SK-MEL-5 (cell line): ENCODE data around the gene FAIM. TPM values are rescaled to one million over a fixed set of nuclear protein-coding genes. Genes with fewer than 3 reads are reported as not detected.
"Not testable (repeated sequence)": the region's sequence is repeated elsewhere in the genome, so short reads cannot be mapped to it uniquely, and the experiment has no call there.

Experiments
- DNase-seq: peaks from one replicate; pipeline ENCODE4 v3.0.0-alpha.2; 2016; ENCODE audit warnings: low read depth, low spot score
- in situ Hi-C: cut with HindIII; loops from 2 replicates; pipeline ENCODE4 v1.10.0; 2016; ENCODE audit warnings: low sequenced_read_pairs, high pct_unique_total_duplicates, low pct_unique_long_range_greater_than_20kb
- polyA plus RNA-seq, 2 experiments: library from polyadenylated mRNA; depleted of rRNA; stranded (reverse); fragments of >200 nt; gene quantifications; 2 replicates each; pipeline ENCODE4 v1.2.3, GENCODE V29; 2015
- total RNA-seq: library from RNA; depleted of rRNA; stranded (reverse); fragments of >200 nt; shearing (Covaris generic); gene quantifications from 2 replicates; pipeline ENCODE4 v1.2.3, GENCODE V29; 2014; rRNA removed

FAIM gene, protein sequence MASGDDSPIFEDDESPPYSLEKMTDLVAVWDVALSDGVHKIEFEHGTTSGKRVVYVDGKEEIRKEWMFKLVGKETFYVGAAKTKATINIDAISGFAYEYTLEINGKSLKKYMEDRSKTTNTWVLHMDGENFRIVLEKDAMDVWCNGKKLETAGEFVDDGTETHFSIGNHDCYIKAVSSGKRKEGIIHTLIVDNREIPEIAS
- total RNA-seq, result 9.0 and 11.8 TPM in 2 replicates
- polyA plus RNA-seq (2015; cell fraction: cytosol; rRNA removed), result 6.0 and 8.5 TPM in 2 replicates
- 3.3 and 3.5 TPM in 2 replicates for polyA plus RNA-seq (2015; cell fraction: nucleus; rRNA removed)

GRCh38 chr3:138608322-138609135, at the start of gene FAIM:
TSS of gene FAIM (plus strand) at chr3:138608771. CDS start at chr3:138619727, 10,956 bp downstream.
- DNase-seq, result peak; percentile 43
- in situ Hi-C loops, result no loop called here

DNA sequence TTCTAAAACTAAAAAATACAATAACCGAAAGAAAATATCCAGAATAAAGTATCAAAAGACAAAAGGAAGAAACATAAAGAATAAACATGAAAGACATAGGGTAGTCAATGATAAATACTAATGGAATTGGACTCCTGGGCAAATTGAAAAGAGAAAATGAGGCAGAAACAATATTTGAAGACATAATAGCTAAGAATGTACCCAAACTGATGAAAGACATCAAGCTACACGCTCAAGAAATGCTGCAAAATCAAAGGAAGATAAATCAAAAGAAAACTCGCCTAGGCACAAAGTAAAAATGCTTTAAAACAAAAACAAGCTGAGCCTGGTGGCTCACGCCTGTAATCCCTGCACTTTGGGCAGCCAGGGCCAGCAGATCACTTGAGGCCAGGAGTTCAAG, 49.4 kb upstream of the FAIM start:
- DNase-seq, result no peak
- in situ Hi-C loops, result no loop called here

DNA sequence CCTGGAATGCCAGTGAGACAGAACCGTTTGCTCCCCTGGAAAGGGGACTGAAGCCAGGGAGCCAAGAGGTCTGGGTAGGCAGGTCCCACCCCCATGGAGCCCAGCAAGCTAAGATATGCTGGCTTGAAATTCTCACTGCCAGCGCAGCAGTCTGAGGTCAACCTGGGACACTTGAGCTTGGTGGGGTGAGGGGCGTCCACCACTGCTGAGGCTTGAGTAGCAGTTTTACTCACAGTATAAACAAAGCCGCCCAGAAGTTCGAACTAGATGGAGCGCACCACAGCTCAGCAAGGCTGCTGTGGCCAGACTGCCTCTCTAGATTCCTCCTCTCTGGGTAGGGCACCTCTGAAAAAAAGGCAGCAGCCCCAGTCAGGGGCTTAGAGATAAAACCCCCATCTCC, 48.1 kb upstream of the FAIM start:
- in situ Hi-C loops, result no loop called here

GRCh38 chr3:138562902-138563301, 45.7 kb upstream of the FAIM start:
- in situ Hi-C loops, DNase-seq: not testable (repeated sequence)

More for the DNA sequence above, 48.1 kb upstream of the FAIM start:
- DNase-seq, result no peak

DNA sequence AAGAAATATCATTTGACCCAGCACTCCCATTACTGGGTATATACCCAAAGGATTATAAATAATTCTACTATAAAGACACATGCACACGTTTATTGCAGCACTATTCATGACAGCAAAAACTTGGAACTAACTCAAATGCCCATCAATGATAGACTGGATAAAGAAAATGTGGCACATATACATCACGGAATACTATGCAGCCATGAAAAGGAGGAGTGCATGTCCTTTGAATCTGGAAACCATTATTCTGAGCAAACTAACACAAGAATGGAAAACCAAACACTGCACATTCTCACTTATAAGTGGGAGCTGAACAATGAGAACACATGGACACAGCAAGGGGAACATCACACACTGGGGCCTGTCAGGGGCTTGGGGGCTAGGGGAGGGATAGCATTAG, 42.3 kb upstream of the FAIM start:
- DNase-seq, in situ Hi-C loops: not testable (repeated sequence)

- DNase-seq, result peak; percentile 31
- in situ Hi-C loops, result no loop called here
Measured at GRCh38 chr3:138567403-138567802, 41.2 kb upstream of the FAIM start.

GRCh38 chr3:138569090-138569489, 39.5 kb upstream of the FAIM start:
- DNase-seq, result no peak
- in situ Hi-C loops, result no loop called here

- in situ Hi-C loops, DNase-seq: not testable (repeated sequence)
Measured at GRCh38 chr3:138569624-138570023, 38.9 kb upstream of the FAIM start.

DNA sequence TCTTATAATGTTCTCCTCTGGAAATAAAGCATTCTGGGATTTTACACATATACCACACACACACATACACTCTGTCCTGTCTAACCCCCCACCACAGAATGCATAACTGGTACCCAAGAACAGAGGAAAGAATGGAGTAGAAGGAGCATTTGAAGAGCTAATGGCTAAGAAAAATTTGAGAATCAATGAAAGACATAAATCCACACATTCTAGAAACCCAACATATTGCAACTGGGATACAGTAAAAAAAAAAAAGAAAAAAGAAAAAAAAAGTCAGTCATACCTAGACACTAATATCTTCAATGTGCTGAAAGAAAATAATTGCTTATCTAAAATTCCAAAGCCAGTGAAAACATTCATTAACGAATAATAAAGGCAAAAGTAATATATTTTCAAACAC, 35.4 kb upstream of the FAIM start:
- in situ Hi-C loops, result no loop called here

GRCh38 chr3:138578141-138578540, 30.4 kb upstream of the FAIM start:
- in situ Hi-C loops, result no loop called here

More for the DNA sequence above, 35.4 kb upstream of the FAIM start:
- no peak for DNase-seq

GRCh38 chr3:138578961-138579574, 29.5 kb upstream of the FAIM start:
- no peak for DNase-seq
- in situ Hi-C loops, result no loop called here

More at GRCh38 chr3:138578141-138578540, 30.4 kb upstream of the FAIM start:
- no peak for DNase-seq

GRCh38 chr3:138587374-138587773, 21.2 kb upstream of the FAIM start:
- no peak for DNase-seq
- in situ Hi-C loops, result no loop called here

DNA sequence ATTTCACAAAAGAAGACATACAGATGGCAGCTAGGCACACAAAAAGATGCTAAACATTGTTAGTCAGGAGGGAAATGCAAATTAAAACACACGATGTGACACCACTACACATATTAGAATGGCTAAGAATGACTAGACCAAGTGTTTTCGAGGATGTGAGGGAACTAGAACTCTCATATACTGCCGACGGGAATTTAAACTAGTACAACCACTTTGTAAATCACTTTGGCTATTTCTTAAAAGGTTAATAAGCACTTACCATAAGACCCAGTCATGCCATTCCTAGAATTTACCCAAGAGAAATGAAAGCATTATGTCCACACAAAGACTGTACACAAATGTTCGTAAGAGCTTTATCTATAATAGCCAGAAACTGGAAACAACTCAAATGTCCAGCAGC, 20.1 kb upstream of the FAIM start:
- no peak for DNase-seq
- in situ Hi-C loops, result no loop called here

DNA sequence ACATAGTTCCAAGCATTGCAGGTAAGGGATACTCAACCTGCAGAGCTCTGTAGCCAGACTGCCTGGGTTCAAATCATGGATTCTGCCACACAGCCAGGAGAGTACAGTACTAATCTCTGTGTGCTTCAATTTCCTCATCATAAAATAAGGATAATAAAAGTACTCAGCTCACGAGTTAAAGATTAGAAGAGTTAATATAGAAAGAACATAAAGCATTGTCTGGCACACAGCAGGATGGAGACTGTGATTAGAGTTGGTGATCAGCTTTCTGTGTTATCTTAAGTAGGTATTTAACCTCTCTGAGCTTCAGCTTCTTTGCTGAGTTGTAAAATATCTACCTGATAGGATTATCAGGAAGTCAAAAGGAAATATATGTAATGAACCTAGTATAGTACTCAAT, 17.2 kb upstream of the FAIM start:
- no peak for DNase-seq
- in situ Hi-C loops, result no loop called here

GRCh38 chr3:138593488-138594149, 15.0 kb upstream of the FAIM start:
- in situ Hi-C loops, result no loop called here
- DNase-seq, result no peak

GRCh38 chr3:138594150-138594934, 14.2 kb upstream of the FAIM start, which contains the start of gene CEP70:
TSS of gene CEP70 (minus strand) at chr3:138594260. CDS start at chr3:138572927, 21,333 bp downstream.
- peak; percentile 95 for DNase-seq
- in situ Hi-C loops, result no loop called here
